Nephron progenitor cell (in vitro differentiated cells): ENCODE data around the gene IL31RA.

ENCODE experiments used
- DNase-seq: peaks from one replicate; pipeline ENCODE4 v3.0.0; 2021
- H3K27ac Mint-ChIP-seq: 2 replicates; pipeline ENCODE4 v1.8.0; 2021; ENCODE audit warnings: mild to moderate bottlenecking, moderate library complexity, mixed read lengths
- H3K27me3 Mint-ChIP-seq: 2 replicates; pipeline ENCODE4 v1.8.0; 2021; ENCODE audit warnings: mild to moderate bottlenecking, low read depth, mixed read lengths; ENCODE audit not compliant: poor library complexity
- H3K36me3 Mint-ChIP-seq: 2 replicates; pipeline ENCODE4 v1.8.0; 2021; ENCODE audit warnings: low read depth, mixed read lengths
- H3K4me1 Mint-ChIP-seq: 2 replicates; pipeline ENCODE4 v1.8.0; 2021; ENCODE audit warnings: mixed read lengths
- H3K4me3 Mint-ChIP-seq: 2 replicates; pipeline ENCODE4 v1.8.0; 2021; ENCODE audit warnings: mild to moderate bottlenecking, moderate library complexity, mixed read lengths
- H3K9me3 Mint-ChIP-seq: 2 replicates; pipeline ENCODE4 v1.8.0; 2021; ENCODE audit warnings: mild to moderate bottlenecking, moderate library complexity, mixed read lengths
- TF ChIP-seq, protein P1 (sequence below): fragments of 200-600 bp; sonication (generic); IDR thresholded peaks from 2 replicates; pipeline ENCODE4 v1.5.0; 2021; ENCODE audit warnings: antibody characterized with exemption

The IL31RA gene

DNA sequence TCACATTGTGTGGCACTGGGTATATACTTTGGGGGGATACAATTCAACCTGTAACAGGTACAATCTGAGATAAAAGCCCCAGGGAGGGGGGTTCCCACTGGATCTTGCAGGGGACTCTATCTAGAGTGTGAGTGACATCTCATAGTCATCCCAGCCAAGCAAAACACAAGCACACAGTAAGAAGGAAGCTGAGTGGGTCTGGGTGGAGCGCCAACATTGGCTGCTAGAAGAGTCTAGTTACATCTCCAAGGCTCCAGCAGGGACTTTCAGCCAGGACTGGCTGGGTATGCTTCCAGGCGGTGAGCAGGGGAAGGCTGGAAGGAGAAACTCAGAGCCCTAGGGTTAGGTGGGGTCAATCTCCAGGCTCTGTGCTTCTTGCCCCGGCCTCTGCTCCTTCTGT is 53.0 kb downstream of the IL31RA start:
- Mint-ChIP-seq H3K27me3 (no peaks in the 10 kb centered on the region), H3K27ac (no peak overlapping the region), H3K4me3 (no peak overlapping the region), H3K36me3 (no peaks in the 10 kb centered on the region), H3K4me1 (no peaks in the 10 kb centered on the region), H3K9me3 (no peaks in the 10 kb centered on the region)
- TF ChIP-seq, protein P1, sequence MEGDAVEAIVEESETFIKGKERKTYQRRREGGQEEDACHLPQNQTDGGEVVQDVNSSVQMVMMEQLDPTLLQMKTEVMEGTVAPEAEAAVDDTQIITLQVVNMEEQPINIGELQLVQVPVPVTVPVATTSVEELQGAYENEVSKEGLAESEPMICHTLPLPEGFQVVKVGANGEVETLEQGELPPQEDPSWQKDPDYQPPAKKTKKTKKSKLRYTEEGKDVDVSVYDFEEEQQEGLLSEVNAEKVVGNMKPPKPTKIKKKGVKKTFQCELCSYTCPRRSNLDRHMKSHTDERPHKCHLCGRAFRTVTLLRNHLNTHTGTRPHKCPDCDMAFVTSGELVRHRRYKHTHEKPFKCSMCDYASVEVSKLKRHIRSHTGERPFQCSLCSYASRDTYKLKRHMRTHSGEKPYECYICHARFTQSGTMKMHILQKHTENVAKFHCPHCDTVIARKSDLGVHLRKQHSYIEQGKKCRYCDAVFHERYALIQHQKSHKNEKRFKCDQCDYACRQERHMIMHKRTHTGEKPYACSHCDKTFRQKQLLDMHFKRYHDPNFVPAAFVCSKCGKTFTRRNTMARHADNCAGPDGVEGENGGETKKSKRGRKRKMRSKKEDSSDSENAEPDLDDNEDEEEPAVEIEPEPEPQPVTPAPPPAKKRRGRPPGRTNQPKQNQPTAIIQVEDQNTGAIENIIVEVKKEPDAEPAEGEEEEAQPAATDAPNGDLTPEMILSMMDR: no peak
- DNase-seq: no peak

DNA sequence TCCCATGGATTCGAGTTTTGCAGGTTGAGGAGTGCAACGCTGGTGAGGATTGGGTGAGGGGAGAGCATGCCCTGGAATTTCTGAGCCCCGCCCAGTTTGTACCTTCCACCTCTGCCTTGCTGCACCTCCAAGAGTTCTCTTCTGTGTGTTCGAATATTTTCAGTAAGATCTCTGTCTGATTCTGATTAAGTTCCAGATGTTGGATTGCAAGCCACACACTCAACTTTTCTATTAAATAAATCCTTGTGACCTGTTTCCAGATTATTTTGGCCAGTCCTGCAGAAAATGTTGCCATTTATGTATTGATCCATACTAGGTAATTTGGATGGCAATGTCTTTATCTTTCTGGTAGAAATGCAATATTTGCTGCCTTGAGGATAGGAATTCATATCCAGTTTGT is 54.1 kb downstream of the IL31RA start:
- TF ChIP-seq, protein P1: no peak
- H3K4me3 Mint-ChIP-seq: no peak overlapping the region
- DNase-seq: no peak
- H3K27ac Mint-ChIP-seq: no peak overlapping the region
- no peaks in the 10 kb centered on the region for H3K4me1 Mint-ChIP-seq
- no peaks in the 10 kb centered on the region for H3K27me3 Mint-ChIP-seq
- no peaks in the 10 kb centered on the region for H3K36me3 Mint-ChIP-seq
- no peaks in the 10 kb centered on the region for H3K9me3 Mint-ChIP-seq

DNA sequence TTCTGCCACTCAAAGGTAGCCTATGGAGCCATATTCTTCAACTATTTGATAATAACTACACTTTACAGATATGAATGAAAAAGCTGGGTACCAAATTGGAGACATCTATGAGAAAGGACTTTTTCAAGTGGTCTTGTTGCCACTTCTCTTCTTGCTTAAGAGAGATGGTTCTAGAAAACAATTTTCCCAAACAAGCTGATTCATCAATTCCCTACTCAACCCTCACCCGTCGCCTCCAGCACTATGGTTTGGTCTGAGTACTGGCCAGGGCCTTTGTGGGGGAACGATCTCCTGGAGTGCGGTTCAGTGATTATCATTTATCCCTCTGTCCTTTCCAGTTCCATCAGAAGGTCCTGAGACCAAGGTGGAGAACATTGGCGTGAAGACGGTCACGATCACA is 56.8 kb downstream of the IL31RA start:
- no peak overlapping the region for H3K4me3 Mint-ChIP-seq

DNA sequence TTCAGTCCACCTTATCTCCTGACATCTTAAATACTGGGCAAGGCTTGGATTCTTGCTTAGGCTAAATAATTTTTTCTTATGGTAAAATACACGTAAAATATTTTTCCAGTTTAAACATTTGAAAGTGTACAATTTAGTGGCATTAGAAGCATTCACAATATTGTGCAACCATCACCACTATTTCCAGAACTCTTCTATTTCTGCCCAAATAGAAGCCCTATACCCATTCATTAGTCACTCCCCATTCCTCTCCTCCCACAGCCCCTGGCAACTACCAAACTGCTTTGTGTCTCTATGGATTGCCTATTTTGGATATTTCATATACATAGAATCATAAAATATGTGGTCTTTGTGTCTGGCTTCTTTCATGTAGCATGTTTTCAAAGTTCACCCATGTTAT is 57.6 kb downstream of the IL31RA start:
- H3K4me3 Mint-ChIP-seq: no peak overlapping the region
- TF ChIP-seq, protein P1: no peak
- no peaks in the 10 kb centered on the region for H3K27me3 Mint-ChIP-seq
- no peak overlapping the region for H3K27ac Mint-ChIP-seq
- H3K4me1 Mint-ChIP-seq: no peaks in the 10 kb centered on the region
- no peaks in the 10 kb centered on the region for H3K9me3 Mint-ChIP-seq
- DNase-seq: no peak
- H3K36me3 Mint-ChIP-seq: no peaks in the 10 kb centered on the region

More for the DNA sequence above, 56.8 kb downstream of the IL31RA start:
- Mint-ChIP-seq H3K9me3 (no peaks in the 10 kb centered on the region), H3K27ac (no peak overlapping the region), H3K4me1 (no peaks in the 10 kb centered on the region), H3K27me3 (no peaks in the 10 kb centered on the region), H3K36me3 (no peaks in the 10 kb centered on the region)
- DNase-seq: no peak
- TF ChIP-seq, protein P1: no peak

DNA sequence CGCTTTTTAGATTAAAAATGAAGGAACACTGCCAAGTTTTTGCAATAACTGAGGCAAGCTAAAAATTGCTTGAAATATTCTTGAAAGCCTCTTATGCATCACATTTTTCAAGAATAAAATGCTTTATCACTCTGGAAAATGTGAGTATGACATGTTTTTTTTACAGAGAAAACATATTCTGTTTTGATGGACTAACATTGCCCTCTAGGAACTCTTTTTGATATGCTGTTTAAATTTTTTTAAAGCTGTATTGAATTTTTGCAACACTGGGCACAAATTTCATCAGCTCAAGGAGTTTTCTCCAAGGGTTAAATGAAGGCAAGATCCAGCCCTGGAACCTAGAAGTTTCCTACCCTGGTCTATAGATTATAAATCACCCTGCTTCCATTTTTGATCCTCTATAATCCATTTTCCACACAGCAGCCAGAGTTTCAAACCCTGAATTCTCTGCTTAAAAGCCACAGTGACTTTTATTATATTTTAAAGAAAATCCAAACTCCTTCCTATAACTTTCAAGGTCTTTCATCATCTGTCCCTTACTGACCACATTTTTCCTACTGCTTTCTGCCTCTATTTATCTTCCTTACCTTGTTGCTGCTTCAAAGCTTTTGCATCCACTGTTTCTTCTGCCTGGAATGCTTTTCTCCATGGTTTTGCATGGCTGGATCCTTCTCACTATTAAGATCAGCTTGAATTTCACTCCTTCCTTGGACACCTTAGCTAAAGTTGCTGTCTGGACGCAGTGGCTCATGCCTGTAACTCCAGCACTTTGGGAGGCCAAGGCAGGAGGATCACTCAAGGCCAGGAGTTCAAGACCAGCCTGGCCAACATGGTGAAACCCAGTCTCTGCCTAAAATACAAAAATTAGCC is 60.9 kb downstream of the IL31RA start:
- Mint-ChIP-seq H3K9me3 (no peaks in the 10 kb centered on the region), H3K27ac (no peak overlapping the region), H3K27me3 (no peaks in the 10 kb centered on the region), H3K4me3 (no peak overlapping the region), H3K36me3 (no peaks in the 10 kb centered on the region), H3K4me1 (no peaks in the 10 kb centered on the region)
- no peak for DNase-seq
- TF ChIP-seq, protein P1: no peak
